NCI-H2107 treated with DMSO at 0.1 percent for 48 hours (cell line): Measurements from ENCODE around the gene CHPF2.

ENCODE experiments used
- DNase-seq: peaks from one replicate; lab custom pipeline; 2025; ENCODE audit not compliant: unreplicated experiment; lab: John Stamatoyannopoulos, UW

The CHPF2 gene

DNA sequence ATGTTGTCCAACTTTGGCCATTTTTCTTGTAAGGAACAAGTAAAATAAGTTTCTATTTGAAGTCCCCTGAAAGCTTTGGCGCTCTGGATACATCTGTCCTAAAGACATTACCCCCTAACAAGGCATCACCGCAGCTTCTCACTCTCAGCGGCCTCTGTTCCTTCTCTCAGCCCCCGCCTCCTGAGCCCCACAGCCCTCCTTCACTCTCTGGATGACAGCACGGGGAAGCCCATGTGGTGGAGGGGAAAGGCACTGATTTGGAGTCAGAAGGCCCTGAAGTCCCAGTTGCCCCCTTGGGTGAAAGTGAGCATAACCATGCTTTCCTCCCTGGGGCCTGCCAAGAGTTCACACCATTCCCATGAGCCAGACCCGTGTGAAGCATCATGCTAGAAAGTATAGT, 26.6 kb upstream of the CHPF2 start:
- no peak for DNase-seq

DNA sequence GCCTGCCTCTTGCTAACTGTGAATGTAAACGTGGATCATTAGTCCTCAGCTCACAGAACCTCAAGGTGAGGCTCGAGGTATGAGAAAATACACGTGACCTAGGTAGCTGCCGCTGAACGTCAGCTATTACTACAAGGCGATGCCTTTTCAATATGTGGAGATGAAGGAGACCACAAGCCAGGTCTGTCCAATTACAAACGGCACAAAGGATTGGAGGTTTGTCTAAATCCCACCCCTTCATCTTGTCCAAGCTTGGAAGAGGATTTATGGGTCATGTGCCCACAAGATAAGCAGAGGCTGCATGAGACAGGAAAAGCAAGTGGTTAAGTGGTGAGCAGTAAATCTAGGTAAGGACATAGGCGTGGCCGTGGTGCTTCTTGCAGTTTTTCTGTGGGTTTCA, 25.4 kb upstream of the CHPF2 start:
- DNase-seq: no peak

GRCh38 chr7:151207315-151207714, 25.0 kb upstream of the CHPF2 start:
- no peak for DNase-seq

GRCh38 chr7:151207804-151208203, 24.5 kb upstream of the CHPF2 start:
- DNase-seq: no peak

DNA sequence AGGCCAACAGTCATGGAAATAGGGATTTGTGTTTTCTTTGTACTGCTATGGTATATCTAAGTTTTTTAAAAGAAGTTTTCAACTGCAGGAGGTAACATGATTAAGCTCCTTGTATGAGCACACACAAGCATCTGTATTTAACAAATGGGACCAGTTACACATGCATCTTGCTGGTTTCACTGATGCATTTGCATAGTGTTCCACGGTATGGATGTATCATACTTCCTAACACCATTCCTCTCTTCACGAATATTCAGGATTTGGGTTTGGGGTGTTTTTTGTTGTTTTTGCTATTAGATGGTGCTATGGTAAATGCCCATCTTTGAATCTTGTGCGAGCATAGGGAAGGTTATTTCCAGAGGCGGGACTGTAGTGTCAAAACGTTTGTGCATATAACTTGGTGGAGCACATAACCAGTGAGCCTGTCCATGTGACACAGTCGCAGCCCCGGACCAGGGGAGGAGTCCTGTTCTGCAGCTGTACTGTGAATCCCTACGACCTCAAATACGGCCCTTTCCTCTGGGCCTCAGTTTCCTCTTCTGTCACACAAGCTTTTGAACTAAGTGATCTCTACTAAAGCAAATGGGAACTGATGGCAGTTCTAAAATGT, 23.9 kb upstream of the CHPF2 start:
- DNase-seq: no peak

DNA sequence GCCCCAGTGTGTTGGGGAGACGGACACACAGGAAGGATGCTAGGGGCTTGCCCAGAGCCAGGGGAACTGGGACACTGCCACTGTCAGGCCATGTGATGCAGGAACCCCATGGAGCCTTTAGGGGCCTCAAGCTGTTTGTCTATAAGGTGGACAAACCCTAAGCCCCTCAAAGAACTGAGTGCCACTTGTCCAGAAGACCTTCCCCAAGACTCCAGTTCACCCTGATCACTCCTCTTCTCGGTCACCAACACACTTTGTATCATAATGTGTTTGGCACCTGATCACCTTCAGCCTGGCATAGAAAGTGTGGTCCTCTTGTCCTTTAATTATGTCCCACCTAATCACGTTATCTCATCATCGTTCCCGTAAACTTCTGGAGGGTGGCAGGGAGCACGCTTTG, 22.7 kb upstream of the CHPF2 start:
- no peak for DNase-seq

GRCh38 chr7:151210087-151210854, 22.0 kb upstream of the CHPF2 start, which contains the start of gene H2BK1:
H2BK1 (minus strand) TSS chr7:151210488; CDS start chr7:151210318, 170 bp downstream.
- DNase-seq: no peak

DNA sequence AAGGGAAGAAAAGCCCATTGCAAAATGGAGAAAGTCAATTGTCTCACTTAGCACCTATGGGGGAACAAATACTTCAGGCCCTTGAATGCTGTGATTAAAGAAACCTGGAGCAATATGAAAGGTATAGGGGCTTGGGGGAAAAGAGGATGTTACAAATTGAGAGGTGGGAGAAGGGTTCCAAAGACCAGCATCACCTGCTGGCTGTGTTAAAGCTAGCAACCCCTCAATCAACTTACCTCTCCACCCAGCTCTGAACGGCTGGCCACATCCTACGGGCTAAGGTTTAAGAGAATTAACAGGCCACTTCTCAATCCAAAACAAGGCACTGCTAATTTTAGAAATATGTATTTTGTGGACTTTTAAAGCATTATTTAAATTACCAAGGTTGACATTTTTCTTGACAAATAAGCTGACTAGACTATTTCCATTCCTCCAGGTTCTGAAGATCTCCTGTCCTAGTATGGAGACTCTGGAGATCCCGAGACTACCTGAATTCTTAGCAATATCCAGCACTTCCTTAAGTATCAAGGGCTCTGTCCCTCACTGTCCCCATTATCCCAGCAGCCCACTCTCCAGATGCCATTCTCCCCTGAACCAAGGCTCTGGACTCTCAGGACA, 21.0 kb upstream of the CHPF2 start:
- DNase-seq: no peak

DNA sequence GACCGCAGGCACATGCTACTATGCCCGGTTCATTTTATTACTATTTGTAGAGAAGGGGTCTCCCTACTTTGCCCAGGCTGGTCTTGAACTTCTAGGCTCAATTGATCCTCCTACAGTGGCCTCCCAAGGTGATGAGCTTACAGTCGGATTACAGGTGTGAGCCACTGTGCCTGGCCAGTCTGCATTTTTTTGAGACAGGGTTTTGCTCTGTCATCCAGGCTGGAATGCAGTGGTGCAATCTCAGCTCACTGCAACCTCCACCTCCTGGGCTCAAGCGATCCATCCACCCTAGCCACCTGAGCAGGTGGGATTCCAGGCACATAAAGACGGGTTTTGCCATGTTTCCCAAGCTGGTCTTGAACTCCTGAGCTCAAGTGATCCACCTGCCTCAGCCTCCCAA, 19.7 kb upstream of the CHPF2 start:
- no peak for DNase-seq

- no peak for DNase-seq
Observed at GRCh38 chr7:151213826-151214225, 18.5 kb upstream of the CHPF2 start.

DNA sequence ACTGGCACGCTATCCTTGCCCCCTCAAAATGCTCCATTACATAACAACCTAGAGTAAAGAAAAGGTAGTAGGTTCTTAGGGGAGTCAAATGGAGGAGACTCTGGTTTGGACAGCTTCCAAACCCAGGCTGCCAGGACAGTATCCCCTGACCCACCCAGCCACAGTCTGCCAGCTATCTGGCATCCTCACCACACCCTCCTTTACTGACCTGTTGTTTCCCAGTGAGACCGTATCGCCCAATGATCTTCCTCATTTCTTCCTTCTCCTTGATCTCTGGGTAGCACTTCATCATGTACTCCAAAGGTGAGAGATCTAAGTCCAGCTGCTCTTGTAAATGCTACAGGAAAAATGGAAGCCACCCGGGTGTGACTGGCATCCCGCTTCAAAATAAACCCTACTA, 16.9 kb upstream of the CHPF2 start:
- DNase-seq: no peak

- DNase-seq: no peak
Observed at GRCh38 chr7:151218170-151218569, 14.1 kb upstream of the CHPF2 start.

- no peak for DNase-seq
Observed at GRCh38 chr7:151223728-151224127, 8.6 kb upstream of the CHPF2 start.

DNA sequence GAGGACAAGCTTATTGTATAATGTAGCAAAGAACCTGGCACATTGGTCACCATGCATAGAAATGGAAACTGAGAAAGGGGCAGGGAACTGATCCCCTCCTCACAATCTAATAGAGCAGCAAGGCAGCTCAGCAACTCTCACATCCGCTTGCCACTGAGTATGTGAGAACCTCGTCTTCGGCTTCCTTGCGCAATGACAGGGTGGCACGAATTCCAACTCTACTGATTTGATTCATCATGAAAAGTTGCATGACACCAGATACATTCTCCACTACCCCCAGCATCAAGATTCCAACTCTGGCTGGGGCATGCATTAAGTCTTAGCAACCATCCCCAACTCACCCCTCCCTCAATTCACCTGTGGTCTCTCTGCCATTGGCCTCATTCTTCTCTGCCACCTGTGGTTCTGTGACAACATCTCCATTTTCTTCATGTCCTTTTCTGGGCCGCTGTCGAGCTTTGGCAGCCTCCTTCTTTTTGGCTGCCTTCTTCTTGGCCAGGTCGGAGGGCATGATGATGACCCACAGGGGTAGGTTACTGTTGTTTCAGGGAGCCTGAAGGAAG, 6.3 kb upstream of the CHPF2 start:
- DNase-seq: no peak

DNA sequence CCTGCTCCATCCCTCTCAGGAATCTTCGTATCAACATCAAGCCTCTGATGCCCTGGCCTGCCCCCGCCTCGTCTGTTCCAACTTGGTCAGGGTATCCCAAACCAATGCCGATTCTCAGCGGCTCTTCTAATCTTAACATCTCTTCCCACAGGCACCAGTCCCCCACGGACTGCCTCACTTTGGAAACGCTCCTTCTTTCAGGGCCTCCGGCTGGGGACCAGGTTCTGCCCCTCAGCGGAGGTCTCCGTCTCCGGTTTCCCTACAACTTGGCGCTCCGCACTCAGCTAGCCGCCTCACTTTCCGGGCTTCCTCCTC, 5.8 kb upstream of the CHPF2 start:
- no peak for DNase-seq

- peak; percentile 97 for DNase-seq
Observed at GRCh38 chr7:151226875-151227782, 5.2 kb upstream of the CHPF2 start, which contains the start of gene ABCF2. ABCF2 (minus strand) TSS chr7:151227205; CDS start chr7:151226458, 747 bp downstream.

GRCh38 chr7:151228024-151228866, 4.0 kb upstream of the CHPF2 start:
- DNase-seq: no peak

- no peak for DNase-seq
Observed at GRCh38 chr7:151229249-151229648, 3.0 kb upstream of the CHPF2 start.

DNA sequence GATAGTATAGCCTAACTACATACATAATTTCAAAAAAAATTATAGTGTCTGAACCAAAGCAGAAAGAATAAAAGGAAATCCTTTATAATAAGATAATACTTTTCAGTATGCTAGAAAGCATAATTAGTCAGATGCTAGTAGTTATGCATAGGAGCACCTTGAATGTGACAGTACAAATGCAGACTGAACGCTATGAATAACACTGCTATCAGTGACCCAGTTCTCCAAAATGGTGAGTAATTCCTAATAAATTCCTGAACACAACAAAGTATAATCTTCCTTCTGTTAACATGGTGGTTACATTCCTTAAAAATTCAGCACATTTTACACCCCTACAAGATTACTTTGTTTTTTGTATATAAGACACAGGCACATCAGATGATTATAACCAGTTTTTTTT, 1.2 kb upstream of the CHPF2 start:
- DNase-seq: no peak
